Mammary epithelial cell (primary cell): Measurements from ENCODE around the gene AMPH.

ENCODE experiments used
- EZH2 ChIP-seq: IDR thresholded peaks from 2 replicates; pipeline ENCODE4 v1.6.1; 2012; ENCODE audit warnings: low read length, inconsistent platforms, borderline replicate concordance
- TF ChIP-seq, protein P1 (sequence below), 2 donors: IDR thresholded peaks in 1 of 2; conservative IDR thresholded peaks in 1 of 2; 2 replicates each; pipeline ENCODE4 v1.5.1; 2011 to 2012; ENCODE audit warnings: inconsistent platforms in 2 of 2, low read length in 2 of 2, mild to moderate bottlenecking in 2 of 2, control low read depth in 1 of 2, low read depth in 1 of 2; ENCODE audit not compliant: insufficient read depth in 1 of 2; ENCODE audit errors: extremely low read depth in 1 of 2

DNA sequence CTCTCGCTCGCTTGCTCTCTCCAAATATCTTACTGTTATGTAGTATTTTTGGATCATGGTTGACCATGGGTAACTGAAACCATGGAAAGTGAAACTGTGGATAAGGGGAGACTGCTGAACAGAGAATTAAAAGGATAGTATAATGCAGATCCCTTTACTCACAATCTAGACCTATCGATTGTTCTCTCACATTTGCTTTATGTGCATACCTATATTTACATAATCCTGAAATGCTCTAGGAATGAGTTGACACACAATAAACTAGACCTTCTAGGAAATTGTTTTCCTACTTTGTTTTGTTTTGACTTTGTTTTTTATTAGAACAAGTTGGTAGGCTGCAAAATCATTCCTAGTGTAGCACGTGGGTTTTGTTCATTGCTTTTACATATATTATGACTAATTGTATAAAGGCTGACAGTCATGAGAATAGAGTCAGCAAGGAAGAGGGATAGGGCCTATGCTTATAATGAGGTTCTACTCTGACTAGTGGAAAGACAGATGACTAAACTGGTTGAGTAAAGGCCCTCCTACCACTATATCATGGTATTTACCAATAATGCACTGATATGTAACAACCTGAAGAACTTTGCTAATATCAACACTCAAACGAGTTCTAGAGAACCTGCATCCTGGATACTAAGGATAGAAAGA lies 182.5 kb downstream of the AMPH start:
- TF ChIP-seq, protein P1, sequence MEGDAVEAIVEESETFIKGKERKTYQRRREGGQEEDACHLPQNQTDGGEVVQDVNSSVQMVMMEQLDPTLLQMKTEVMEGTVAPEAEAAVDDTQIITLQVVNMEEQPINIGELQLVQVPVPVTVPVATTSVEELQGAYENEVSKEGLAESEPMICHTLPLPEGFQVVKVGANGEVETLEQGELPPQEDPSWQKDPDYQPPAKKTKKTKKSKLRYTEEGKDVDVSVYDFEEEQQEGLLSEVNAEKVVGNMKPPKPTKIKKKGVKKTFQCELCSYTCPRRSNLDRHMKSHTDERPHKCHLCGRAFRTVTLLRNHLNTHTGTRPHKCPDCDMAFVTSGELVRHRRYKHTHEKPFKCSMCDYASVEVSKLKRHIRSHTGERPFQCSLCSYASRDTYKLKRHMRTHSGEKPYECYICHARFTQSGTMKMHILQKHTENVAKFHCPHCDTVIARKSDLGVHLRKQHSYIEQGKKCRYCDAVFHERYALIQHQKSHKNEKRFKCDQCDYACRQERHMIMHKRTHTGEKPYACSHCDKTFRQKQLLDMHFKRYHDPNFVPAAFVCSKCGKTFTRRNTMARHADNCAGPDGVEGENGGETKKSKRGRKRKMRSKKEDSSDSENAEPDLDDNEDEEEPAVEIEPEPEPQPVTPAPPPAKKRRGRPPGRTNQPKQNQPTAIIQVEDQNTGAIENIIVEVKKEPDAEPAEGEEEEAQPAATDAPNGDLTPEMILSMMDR (conservative IDR thresholded peaks at IDR 0.05 in 1 of 2, IDR thresholded peaks at IDR 0.05 in 1 of 2; ENCODE audit: extremely low read depth in 1 of 2, insufficient read depth in 1 of 2, low read depth in 1 of 2, low read length in 2 of 2): no peak
- no peak for TF ChIP-seq EZH2
